ENCODE measurements around the gene ACP4.
"Not testable (repeated sequence)": the region's sequence is repeated elsewhere in the genome, so short reads cannot be mapped to it uniquely, and the experiment has no call there.

The ACP4 gene

GRCh38 chr19:50777261-50777660 lies 13.0 kb upstream of the ACP4 start:
- no peak for DNase-seq

GRCh38 chr19:50777830-50778303 lies 12.3 kb upstream of the ACP4 start:
- DNase-seq = no peak

GRCh38 chr19:50778906-50779430 lies 11.2 kb upstream of the ACP4 start:
- no peak for DNase-seq

GRCh38 chr19:50779504-50780457 lies 10.4 kb upstream of the ACP4 start:
- DNase-seq = no peak

- DNase-seq = no peak
Measured at GRCh38 chr19:50780753-50781435, 9.3 kb upstream of the ACP4 start.

DNA sequence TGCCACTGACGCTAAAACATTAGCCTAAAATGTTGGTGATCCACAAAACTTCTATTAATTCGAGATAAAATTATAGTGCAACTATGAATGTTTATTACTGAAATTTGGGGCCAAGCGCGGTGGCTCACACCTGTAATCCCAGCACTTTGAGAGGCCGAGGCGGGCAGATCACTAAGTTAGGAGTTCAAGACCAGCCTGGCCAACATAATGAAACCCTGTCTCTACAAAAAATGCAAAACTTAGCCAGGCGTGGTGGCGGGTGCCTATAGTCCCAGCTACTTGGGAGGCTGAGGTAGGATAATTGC lies 6.4 kb upstream of the ACP4 start:
- DNase-seq = not testable (repeated sequence)

DNA sequence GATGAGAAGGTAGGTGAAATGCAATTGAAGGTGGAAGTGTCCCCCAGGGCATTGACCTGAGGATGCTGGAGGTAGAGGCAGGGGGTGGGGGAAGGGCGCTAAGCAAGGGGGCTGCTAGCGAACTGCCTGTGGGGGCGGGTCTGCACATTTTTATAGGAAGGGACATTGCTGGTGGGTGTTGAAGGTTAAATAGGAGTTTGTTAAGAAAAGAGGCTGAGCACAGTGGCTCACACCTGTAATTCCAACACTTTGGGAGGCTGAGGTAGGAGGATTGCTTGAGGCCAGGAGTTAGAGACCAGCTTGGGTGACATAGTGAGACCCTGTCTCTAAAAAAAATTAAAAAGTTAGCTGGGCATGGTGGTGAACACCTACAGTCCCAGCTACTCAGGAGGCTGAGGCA lies 5.5 kb upstream of the ACP4 start:
- DNase-seq = no peak

DNA sequence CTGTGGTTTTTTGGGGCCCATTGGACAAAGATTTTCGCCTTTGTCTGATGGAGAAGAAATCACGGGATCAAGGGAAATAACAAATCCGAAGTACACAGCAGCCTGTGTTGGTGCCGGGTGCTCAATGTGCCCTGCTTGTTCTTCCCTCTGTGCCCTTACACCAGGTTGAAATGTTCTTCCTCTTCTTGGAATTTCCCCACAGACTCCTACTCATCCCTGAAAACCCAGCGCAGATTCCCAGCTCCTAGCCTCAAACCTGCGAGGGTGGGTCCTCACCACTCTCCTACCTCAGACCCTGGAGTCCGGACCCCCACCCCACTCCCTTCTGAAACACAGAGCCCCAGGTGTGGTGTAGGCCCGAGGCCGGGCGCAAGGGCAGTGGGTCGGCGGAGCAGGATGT lies 4.9 kb upstream of the ACP4 start:
- no peak for DNase-seq

DNA sequence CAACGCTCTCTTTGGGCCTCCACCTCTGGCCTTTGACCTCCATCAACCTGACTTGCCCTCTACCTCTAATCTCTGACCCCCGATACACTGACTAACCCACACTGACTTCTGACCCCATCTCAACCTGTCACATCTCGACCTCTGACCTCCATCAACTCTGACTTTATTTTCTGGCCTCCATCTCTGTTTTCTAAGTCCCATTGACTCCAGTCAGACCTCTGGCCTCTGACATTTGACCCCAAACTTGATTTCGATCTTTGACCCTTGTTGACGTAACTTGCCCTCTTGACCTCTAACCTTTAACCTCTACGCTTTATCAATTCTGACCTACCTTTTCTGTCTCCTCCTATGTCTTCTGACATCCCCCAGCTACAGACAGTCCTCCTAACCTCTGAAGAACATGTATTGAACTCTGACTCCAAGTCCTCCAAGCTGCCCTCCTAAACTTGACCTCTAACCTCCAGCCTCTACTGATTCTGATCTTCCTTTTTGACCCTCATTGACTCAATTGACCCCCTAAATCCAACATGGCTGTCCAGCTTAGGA lies 780 bp downstream of the ACP4 start:
- no peak for DNase-seq

GRCh38 chr19:50791594-50792271 lies 1.5 kb downstream of the ACP4 start:
- DNase-seq = no peak

DNA sequence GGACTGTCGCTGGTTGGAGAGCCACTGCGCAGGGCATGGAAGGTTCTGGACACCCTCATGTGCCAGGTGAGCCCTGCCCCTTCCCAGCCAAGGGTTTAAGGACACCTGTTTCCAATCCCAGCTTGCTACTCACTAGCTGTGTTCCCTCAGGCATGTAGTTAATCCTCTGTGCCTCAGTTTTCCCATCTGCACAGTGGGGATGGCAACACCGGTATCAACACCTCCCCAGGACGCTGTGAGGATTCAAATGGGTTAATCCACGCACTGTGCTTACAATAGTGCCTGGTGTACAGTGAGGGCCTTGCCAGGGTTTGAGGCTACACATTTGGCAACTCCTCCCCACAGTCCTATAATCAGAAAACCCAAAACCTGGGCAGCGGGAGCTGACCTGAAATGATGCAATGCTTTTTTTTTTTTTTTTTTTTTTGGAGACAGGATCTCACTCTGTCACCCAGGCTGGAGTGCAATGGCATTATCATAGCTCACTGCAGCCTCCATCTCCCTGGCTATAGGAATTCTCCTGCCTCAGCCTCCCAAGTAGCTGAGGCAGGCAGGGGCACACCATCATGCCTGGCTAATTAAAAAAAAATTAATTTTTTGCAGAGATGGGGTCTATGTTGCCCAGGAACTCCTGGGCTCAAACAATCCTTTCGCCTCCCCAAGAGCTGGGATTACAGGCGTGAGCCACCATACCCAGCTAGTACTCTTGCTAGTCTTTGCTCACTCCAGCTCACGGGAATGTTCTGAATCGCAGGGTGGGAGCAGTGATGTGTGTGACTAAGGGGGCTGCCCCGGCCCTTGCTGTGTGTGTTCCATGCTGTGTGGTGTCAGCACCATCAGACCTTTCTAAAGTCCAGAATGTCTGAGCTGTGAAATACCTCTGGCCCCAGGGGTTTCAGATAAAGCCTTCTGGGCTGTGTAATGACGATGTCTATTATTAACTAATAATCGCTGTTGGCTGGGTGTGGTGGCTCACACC lies 2.3 kb downstream of the ACP4 start:
- DNase-seq = no peak

DNA sequence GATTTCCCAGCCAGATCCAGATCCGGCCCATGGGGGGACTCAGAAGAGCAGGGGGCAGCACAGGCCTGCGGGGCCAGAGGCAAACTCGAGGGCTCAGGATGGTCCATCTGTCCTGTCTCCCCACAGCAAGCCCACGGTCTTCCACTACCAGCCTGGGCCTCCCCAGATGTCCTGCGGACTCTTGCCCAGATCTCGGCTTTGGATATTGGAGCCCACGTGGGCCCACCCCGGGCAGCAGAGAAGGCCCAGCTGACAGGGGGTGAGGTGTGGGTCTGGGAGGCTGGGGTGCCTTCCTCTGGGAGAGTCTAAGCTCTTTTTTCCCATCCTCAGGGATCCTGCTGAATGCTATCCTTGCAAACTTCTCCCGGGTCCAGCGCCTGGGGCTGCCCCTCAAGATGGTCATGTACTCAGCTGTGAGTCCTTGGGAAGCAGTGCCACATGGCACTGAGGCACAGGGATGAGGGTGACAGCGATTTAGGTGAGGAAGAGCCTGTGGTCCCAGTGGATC lies 3.4 kb downstream of the ACP4 start:
- DNase-seq = no peak

GRCh38 chr19:50794074-50794875 lies 4.1 kb downstream of the ACP4 start:
- no peak for DNase-seq

DNA sequence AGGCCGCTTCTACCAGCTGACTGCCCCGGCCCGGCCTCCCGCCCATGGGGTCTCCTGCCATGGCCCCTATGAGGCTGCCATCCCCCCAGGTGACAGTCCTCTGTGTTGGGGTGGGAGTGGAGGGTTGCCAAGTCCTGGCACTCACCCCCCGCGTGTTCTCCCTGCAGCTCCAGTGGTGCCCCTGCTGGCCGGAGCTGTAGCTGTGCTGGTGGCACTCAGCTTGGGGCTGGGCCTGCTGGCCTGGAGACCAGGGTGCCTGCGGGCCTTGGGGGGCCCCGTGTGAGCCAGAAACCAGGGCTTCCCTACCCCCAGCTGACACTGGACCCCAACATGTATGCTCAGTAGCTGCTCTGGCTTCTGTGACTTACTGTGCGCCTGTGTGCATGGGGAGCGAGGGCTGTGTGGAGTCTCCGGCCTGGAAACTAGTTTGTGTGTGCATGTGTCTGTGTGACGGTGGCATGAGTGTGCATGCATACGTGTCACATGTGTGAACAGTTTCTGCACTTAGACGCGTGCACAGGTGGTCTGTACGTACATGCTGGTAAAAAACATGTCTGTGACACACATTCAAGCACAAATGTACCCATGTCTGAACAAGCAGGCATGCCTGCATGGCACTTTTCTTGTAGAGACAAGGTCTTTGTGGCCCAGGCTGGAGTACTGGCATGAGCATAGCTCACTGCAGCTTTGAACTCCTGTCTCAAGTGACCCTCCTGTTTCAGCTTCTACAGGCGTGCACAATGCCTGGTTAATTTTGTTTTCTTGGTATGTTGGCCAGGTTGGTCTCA lies 4.9 kb downstream of the ACP4 start:
- DNase-seq = no peak

DNA sequence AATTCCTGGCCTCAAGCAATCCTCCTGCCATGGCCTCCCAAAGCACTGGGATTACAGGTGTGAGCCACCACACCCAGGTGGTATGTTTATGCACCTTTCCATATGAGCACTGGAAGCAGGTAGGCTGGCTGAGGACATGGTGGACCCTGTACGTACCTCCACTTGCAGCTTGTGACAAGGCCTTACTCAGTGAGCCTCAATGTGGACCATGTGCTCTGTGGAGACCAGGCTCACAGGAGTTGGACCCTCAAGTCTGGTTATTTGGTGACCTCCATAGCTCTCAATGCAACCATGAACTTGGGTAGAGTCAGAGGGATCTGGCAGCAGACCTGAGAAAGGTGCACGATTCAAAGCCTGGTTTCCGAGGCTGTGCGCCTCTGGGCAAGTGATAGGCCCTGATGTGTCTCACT lies 5.5 kb downstream of the ACP4 start:
- no peak for DNase-seq

- no peak for DNase-seq
Measured at GRCh38 chr19:50796128-50796633, 6.0 kb downstream of the ACP4 start.

DNA sequence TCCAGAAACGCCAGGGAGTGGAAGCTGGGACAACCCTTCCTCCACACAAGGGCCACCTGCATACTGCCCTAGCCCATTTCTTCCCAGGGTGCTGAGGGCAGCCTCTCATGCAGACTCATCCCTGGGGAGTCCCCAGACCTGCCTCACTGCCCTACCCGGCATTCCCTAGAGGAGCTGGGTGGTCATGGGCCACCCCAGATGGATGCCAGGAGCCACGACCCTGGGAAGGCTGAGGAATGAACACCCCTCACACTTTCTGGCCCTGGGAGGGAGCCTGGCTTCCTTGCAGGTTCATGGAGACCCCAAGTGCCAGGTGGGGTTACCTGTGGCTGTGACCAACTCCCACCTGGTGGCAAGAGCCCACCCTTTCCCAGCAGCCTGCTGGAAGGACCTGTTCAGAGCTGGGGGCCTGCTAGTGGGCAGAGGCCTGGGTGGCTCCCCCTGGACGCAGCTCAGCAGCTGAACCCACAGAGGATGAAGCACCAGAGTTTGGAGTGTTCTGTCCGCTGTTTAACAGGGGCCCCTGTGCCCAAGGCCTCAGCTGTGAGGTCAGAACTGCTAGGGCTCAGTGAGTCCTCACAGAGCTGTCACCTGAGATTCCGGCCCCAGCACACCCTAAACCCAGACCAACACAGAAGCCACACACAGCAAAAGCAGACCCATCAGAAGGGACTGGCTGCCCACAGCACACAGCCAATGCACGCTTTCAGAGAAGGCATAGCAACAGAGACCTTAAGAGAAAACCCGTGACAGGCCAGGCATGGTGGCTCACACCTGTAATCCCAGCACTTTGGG lies 6.6 kb downstream of the ACP4 start:
- no peak for DNase-seq

DNA sequence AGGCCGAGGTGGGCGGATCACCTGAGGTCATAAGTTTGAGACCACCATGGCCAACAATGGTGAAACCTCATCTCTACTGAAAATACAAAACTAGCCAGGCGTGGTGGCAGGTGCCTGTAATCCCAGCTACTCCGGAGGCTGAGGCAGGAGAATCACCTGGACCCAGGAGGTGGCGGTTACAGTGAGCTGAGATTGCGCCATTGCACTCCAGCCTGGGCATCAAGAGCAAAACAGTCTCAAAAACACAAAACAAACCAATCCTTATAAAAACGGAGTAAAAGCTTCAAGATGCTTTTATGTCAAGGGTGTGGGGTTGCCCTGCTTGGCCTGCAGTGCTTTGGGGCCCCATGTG lies 7.2 kb downstream of the ACP4 start:
- no peak for DNase-seq
